ENCODE data around the gene PRPS1. TPM values are rescaled to one million over a fixed set of nuclear protein-coding genes. Genes with fewer than 3 reads are reported as not detected.

PRPS1 gene
- total RNA-seq, 1 donor from 2014 or later, result 14.0 TPM

- Histone ChIP-seq H3K36me3 (no peaks in the 10 kb centered on the region), H3K27me3 (peaks cover 5% of the 10 kb centered on the region), H3K9me3 (peaks cover 0 to 5% of the 10 kb centered on the region in 2 donors), H3K4me1 (no peaks in the 10 kb centered on the region), H3K4me3 (no peak overlapping the region), H3K27ac (no peak overlapping the region)
- intact Hi-C loops (cut with DNase I), result no loop called here
- DNase-seq (ENCODE audit: low spot score in 2 of 2), result peak in 1 of 2 donors; percentile 25
- TF ChIP-seq CTCF (IDR thresholded peaks at IDR 0.05), result no peak
These were observed 71.3 kb downstream of the PRPS1 start for GRCh38 chrX:107699616-107700015.

GRCh38 chrX:107700317-107700774, 72.0 kb downstream of the PRPS1 start:
- intact Hi-C loops (cut with DNase I), result no loop called here
- peak in 1 of 2 donors; percentile 66 for DNase-seq (ENCODE audit: low spot score in 2 of 2)

More at GRCh38 chrX:107700317-107700774, 72.0 kb downstream of the PRPS1 start:
- no peak overlapping the region for H3K27ac ChIP-seq
- no peaks in the 10 kb centered on the region for H3K36me3 ChIP-seq
- H3K27me3 ChIP-seq, result peaks cover 5% of the 10 kb centered on the region
- peaks cover 0 to 5% of the 10 kb centered on the region in 2 donors for H3K9me3 ChIP-seq
- no peak for TF ChIP-seq CTCF (IDR thresholded peaks at IDR 0.05)
- no peaks in the 10 kb centered on the region for H3K4me1 ChIP-seq
- H3K4me3 ChIP-seq, result no peak overlapping the region

Other genes starting within 250 kb of the PRPS1 start
- 0.64 TPM for gene FRMPD3, start 178.9 kb upstream of the PRPS1 start, total RNA-seq
- gene TSC22D3, start 147.3 kb downstream of the PRPS1 start, total RNA-seq, result 630 TPM
- gene NCBP2L, start 149.2 kb downstream of the PRPS1 start, total RNA-seq, result not detected
- gene MID2, start 197.4 kb downstream of the PRPS1 start, total RNA-seq, result 37.1 TPM

Data from ascending aorta (tissue), 2 donors.